Urothelium cell line (cell line): ENCODE measurements around the gene ASTN2.
A peak's percentile ranks its signal among the peaks of the same experiment; 100 is the strongest.
"Not testable (repeated sequence)": the region's sequence is repeated elsewhere in the genome, so short reads cannot be mapped to it uniquely, and the experiment has no call there.

Experiments
- DNase-seq: peaks from one replicate; pipeline ENCODE4 v3.0.0; 2011; ENCODE audit warnings: low spot score, mixed read lengths
- FAIRE-seq: peaks from 2 replicates; lab custom pipeline; 2011; peaks lifted over from hg19 to GRCh38; lab: Jason Lieb, UNC

Gene ASTN2

DNA sequence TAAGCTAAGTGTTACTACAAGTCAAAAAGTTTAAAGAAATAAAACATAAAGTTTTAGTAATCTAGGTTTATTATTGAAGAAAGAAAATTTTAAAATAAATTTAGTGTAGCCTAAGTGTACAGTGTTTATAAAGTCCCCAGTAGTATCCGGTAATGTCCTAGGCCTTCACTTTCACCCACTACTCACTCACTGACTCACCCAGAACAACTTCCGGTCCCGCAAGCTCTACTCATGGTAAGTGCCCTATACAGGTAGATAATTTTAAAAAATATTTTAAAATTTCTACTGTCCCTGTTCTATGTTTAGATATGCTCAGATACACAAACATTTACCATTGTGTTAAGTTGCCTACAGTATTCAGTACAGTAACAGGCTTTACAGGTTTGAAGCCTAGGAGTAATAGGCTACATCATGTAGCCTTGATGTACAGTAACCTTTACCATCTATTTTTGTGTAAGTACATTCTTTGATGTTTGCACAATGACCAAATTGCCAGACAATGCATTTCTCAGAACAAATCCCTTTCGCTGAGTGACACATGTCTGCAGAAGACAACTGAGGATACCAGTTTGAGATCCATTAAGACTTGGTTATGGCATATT is 474.1 kb downstream of the ASTN2 start:
- no peak for DNase-seq
- FAIRE-seq, result no peak

DNA sequence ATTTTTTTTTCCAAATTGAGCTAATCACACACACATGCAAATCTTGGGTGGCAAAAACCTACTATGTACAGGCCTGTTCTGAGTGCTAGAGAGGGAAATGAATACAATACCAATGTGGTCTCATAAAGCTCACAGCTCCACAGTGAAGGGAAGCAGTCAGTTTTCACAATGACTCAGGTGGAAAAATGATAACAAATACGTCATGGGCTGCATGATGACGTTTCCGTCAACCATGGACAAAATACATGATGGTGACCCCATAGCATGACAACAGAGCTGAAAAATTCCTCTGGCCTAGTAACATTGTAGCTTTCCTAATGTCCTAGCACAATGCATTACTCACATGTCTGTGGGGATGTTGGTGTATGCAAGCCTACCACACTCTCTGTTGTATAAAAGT is 475.2 kb downstream of the ASTN2 start:
- FAIRE-seq, result no peak
- no peak for DNase-seq

GRCh38 chr9:116939161-116939560 is 475.7 kb downstream of the ASTN2 start:
- FAIRE-seq (no peak), DNase-seq (no peak)

GRCh38 chr9:116937361-116937760 is 477.5 kb downstream of the ASTN2 start:
- FAIRE-seq (no peak), DNase-seq (no peak)

DNA sequence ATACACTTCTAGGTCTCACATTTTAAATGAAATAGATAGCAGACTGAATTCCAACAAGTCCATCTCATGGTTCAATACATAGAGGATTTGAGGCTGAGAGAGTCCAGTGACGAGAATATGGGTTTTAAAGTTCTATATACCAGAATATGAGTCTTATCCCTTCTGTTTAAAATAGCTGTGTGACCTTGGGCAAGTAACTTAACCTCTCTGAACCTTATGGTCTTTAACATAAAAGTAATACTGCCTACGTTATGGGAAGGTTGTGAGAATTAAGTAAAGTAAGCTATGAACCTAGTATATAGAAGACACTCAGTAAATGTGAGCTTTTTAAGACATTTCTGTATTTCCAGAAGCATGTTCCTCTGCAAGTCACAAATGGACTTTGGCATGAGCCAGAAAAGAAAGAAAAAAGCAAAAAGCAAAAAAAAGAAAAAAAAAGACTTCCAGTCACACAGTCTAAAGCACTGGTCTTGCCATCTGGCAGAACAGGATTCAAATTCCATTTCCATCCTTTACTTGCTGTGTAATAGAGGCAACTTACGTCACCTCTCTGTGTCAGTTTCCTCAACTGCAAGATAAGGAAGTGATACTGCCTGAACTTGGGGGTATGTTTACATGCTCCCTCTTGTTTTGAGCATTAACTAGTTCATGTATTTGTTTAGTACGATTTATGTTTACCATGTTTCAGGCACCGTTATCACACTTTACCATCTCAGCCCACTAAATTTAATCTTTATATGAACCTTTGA is 479.5 kb downstream of the ASTN2 start:
- FAIRE-seq (no peak), DNase-seq (no peak)

DNA sequence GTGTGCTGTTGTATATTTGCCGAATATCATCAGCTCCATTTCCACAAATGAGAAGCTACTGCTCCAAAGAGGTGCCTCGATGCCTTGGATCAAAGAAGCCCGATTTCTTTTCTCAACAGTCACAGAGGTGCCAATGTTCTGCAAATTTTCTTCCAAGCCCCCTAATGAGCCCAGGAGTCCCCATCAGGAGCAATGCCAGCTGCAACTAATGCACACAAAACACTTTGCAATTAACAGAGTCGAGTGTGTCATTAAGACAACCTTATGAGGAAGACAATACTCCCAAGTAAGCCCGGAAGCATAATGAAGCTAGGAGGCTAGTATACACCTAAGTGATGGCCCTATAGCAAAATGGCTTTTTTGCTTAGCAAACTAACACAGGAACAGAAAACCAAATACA is 480.7 kb downstream of the ASTN2 start:
- DNase-seq (no peak), FAIRE-seq (no peak)

DNA sequence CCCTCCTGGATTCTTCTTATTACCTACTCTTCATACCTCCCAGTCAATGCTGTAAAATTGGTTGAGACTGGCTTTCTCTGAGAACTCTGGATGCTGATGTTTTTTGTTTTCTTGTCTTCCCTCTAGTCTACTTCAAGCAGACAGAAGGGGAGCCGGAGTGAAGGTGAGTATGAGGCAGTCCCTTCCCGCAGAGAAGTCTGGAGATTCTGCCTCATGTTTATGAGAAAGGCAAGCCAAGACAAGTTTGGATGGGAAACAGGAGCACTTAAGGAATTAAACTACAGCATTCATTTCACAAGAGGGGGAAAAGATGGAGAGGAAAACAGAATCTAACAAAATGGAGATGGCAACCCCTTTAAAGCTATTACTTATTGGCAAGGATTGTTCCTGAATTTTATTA is 481.6 kb downstream of the ASTN2 start:
- DNase-seq (no peak), FAIRE-seq (no peak)

GRCh38 chr9:116929621-116930020 is 485.2 kb downstream of the ASTN2 start:
- no peak for FAIRE-seq
- no peak for DNase-seq

- FAIRE-seq, result no peak
- no peak for DNase-seq
These were observed 486.0 kb downstream of the ASTN2 start for GRCh38 chr9:116928884-116929283.

DNA sequence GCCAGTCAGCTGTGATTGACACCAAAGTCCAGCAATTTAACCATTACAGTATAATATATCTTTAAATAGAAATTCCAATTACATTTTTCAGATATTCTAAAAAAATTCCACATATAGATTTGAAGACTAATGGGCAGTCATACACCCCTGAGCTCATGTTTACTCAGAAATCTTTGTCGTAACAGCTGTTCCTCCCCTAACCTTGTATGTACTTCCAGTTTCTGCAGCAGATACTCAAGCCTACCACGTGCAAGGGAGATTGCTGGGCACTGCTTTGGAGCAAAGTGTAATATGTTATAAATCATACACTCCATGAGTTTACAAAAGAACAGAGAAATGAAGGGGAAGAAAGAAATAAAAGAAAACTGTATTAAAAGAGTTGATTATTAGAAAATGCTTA is 486.6 kb downstream of the ASTN2 start:
- no peak for FAIRE-seq
- no peak for DNase-seq

DNA sequence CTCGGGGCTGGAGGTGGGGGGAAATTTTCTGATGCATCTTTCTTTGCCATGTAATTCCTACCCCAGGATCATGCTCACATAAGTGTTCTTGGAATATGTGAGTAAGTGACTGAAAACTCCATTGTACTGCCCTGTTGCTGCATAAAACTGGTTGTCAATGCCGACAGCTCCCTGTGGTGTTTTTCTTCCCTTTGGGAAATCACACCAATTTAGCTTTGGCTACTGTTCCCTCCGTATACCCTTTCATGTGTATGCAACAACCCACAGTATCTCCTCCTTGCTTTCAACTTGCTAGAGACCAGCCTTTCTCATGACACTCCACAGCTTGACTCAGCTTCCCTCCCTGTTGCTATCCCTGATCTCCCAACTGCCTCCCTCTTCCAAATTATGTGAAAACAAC is 487.1 kb downstream of the ASTN2 start:
- FAIRE-seq (no peak), DNase-seq (no peak)

DNA sequence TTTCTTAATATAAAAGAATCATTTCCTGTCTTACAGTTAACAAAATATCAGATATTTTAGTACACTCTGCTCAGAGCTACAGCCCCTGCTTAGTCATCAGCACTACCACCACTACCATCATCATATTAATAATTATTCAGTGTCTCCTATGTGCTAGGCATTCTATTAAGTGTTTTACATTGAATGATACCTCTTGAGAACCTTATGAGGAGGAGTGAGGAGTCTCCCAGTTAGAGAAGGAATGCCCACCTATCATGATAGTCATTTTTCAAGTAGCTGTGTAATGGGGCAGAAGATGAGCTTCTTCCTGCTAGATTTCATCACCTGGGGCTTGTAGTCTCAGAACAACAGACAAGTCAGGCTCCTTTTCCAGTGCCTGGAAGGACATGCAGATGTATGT is 489.7 kb downstream of the ASTN2 start:
- FAIRE-seq (no peak), DNase-seq (no peak)

- FAIRE-seq (no peak), DNase-seq (no peak)
These were observed 490.3 kb downstream of the ASTN2 start for GRCh38 chr9:116924462-116925110.

DNA sequence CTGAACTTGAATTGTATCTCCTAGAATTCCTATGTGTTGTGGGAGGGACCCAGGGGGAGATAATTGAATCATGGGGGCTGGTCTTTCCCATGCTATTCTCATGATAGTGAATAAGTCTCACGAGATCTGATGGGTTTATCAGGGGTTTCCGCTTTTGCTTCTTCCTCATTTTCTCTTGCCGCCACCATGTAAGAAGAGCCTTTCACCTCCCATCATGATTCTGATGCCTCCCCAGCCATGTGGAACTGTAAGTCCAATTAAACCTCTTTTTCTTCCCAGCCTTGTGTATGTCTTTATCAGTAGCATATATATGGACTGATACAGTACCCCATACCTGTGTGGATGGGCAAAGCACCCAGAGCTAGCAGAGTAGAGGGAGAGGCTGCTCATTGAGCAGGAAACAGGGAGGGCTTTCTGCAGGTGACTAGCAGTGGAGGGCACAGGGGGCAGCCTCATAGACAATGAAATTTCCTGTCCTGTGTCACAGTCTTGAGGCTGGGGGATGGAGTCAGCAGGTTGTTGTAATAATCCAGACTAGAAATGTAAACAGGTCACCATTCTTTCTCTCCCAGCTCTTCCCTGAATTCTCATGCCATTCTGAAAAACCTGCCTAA is 496.9 kb downstream of the ASTN2 start:
- FAIRE-seq, DNase-seq: not testable (repeated sequence)

- no peak for FAIRE-seq
These were observed 501.3 kb downstream of the ASTN2 start for GRCh38 chr9:116913536-116913935.

DNA sequence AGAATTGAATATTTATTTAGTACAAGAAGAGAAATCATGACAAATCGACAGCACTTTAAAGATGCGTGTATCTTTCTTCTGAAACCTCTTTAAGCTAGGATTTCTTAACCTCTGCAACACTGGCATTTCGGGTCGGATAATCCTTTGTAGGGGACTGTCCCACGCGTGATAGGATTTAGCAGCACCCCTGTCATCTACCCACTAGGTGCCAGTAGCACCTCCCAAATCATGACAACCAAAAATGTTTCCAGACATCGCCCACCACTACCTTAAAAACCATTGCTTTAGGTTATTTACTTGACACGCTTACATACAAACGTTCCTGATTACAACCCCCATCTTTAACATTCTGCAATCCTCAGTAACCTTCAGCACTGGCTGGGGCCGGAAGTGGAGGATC is 504.7 kb downstream of the ASTN2 start:
- no peak for FAIRE-seq
- DNase-seq, result no peak

More at GRCh38 chr9:116913536-116913935, 501.3 kb downstream of the ASTN2 start:
- no peak for DNase-seq

DNA sequence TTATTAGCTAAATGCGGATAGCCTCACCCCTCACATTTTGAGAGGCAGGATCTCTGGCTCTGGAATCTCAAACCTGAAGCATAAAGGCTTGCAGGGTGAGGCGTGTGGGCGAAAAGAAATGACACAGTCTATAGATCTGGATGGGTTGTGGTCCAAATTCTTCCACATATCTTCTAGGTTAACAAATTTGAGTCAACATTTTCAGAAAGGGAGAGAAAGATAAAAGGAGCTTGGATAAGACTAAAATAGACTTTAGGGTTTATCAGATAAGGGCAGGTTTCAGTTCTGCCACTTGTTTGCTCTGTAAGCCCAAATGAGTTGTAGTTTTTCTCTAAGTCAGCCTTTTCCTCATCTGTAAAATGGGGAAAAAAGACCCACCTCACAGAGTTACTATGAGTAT is 506.9 kb downstream of the ASTN2 start:
- DNase-seq (no peak), FAIRE-seq (no peak)

GRCh38 chr9:116905171-116905588 is 509.7 kb downstream of the ASTN2 start:
- no peak for FAIRE-seq

DNA sequence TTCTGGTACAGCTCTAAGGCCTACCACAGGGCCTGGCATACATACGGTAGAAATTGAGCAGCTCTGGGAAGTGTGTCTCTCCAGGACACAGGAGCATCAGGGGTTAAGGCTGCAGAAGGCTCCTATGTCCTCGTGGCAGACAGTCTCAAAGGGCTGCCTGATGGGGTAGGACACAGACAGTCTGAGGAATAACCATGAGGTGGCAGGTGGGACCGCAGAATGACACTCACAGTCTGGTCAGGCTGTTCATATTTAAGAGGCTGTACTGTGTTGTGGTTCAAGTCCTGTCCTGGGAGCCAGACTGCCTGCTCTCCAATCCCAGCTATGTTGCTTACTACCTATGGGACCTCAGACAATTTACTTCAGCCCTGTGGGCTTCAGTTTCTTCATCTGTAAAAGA is 510.7 kb downstream of the ASTN2 start:
- no peak for FAIRE-seq
- DNase-seq, result no peak

More at GRCh38 chr9:116905171-116905588, 509.7 kb downstream of the ASTN2 start:
- DNase-seq, result no peak

- FAIRE-seq, result no peak
- DNase-seq, result peak; percentile 20
These were observed 513.6 kb downstream of the ASTN2 start for GRCh38 chr9:116901260-116901659.

- FAIRE-seq (no peak), DNase-seq (no peak)
These were observed 514.3 kb downstream of the ASTN2 start for GRCh38 chr9:116900543-116900942.

DNA sequence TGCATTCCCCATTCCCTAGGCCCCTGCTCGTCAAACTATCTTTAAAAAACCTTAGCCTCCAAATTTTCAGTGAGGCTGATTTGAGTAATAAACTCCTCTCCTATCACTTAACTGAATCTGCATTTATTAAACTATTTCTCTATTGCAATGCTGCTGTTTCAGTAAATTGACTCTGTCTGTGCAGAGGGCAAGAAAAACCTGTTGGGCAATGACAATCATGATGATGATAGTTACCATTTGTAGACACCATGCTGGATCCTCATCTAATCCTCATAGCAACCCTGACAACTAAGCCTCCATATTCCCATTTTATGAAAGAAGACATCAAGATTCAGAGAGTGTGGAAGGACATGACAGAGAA is 514.9 kb downstream of the ASTN2 start:
- DNase-seq (no peak), FAIRE-seq (no peak)
